Naive thymus-derived CD4-positive, alpha-beta T cell (primary cell): ENCODE measurements around the gene PRRC2C. TPM values are rescaled to one million over a fixed set of nuclear protein-coding genes. Genes with fewer than 3 reads are reported as not detected.

Source experiments
- ATAC-seq: fragments of 150-1000 bp; cut with Tn5 transposase; 2 replicates; pipeline ENCODE4 v1.10.0; 2021; ENCODE audit warnings: mild to moderate bottlenecking, moderate library complexity
- CTCF ChIA-PET: fragments of 350-600 bp; sonication (Branson Sonifier 250); formaldehyde crosslinking; loops from one replicate; lab custom pipeline; 2021; ENCODE audit warnings: antibody characterized with exemption; lab: Charles Lee
- POLR2A ChIA-PET: fragments of 350-600 bp; sonication (Branson Sonifier 250); formaldehyde crosslinking; loops from one replicate; lab custom pipeline; 2021; ENCODE audit warnings: antibody characterized with exemption, inconsistent platforms; lab: Charles Lee
- DNase-seq, 9 donors: peaks; one replicate each; pipeline versions ENCODE4 v3.0.0 to v3.0.0-alpha.2; 2020 to 2022; ENCODE audit warnings: mixed read lengths in 1 of 9
- H3K27ac ChIP-seq: one replicate; pipeline ENCODE4 v1.7.0; 2013; ENCODE audit warnings: mild to moderate bottlenecking, low read depth, low read length, moderate library complexity
- H3K27me3 ChIP-seq, 2 donors: one replicate each; pipeline ENCODE4 v1.7.0; 2013; ENCODE audit warnings: low read length in 2 of 2, mild to moderate bottlenecking in 2 of 2, moderate library complexity in 2 of 2; ENCODE audit not compliant: control insufficient read depth in 2 of 2, insufficient read depth in 2 of 2
- H3K36me3 ChIP-seq, 3 experiments: 1 replicate in 2 of 3; 2 replicates in 1 of 3; pipeline ENCODE4 v1.7.0; 2013; ENCODE audit warnings: low read length in 3 of 3, mild to moderate bottlenecking in 3 of 3, moderate library complexity in 1 of 3; ENCODE audit not compliant: insufficient read depth in 3 of 3, control insufficient read depth in 2 of 3
- H3K4me1 ChIP-seq, 2 donors: one replicate each; pipeline ENCODE4 v1.7.0; 2013; ENCODE audit warnings: low read length in 2 of 2, mild to moderate bottlenecking in 2 of 2, moderate library complexity in 1 of 2; ENCODE audit not compliant: control insufficient read depth in 2 of 2, insufficient read depth in 2 of 2
- H3K4me3 ChIP-seq: 2 replicates; pipeline ENCODE4 v1.7.0; 2013; ENCODE audit warnings: mild to moderate bottlenecking, low read length
- H3K9me3 ChIP-seq, 3 experiments: 1 replicate in 2 of 3; 2 replicates in 1 of 3; pipeline ENCODE4 v1.7.0; 2013; ENCODE audit warnings: low read length in 3 of 3; ENCODE audit not compliant: control insufficient read depth in 2 of 3
- H3K27ac Mint-ChIP-seq, 9 donors: one replicate each; pipeline ENCODE4 v1.8.0; 2020 to 2022; ENCODE audit warnings: mixed read lengths in 9 of 9, mild to moderate bottlenecking in 8 of 9, moderate library complexity in 5 of 9, inconsistent platforms in 2 of 9
- H3K27me3 Mint-ChIP-seq, 5 donors: one replicate each; pipeline ENCODE4 v1.8.0; 2021 to 2022; ENCODE audit warnings: mixed read lengths in 5 of 5, mild to moderate bottlenecking in 1 of 5
- H3K36me3 Mint-ChIP-seq, 5 donors: one replicate each; pipeline ENCODE4 v1.8.0; 2020 to 2022; ENCODE audit warnings: mixed read lengths in 5 of 5, mild to moderate bottlenecking in 3 of 5, inconsistent platforms in 1 of 5
- H3K4me1 Mint-ChIP-seq, 7 donors: one replicate each; pipeline ENCODE4 v1.8.0; 2020 to 2022; ENCODE audit warnings: mixed read lengths in 7 of 7, mild to moderate bottlenecking in 3 of 7, inconsistent platforms in 1 of 7
- H3K4me3 Mint-ChIP-seq, 10 donors: one replicate each; pipeline ENCODE4 v1.8.0; 2020 to 2022; ENCODE audit warnings: mild to moderate bottlenecking in 10 of 10, mixed read lengths in 10 of 10, moderate library complexity in 6 of 10, inconsistent platforms in 2 of 10
- H3K9me3 Mint-ChIP-seq, 11 donors: one replicate each; pipeline ENCODE4 v1.8.0; 2020 to 2022; ENCODE audit warnings: mixed read lengths in 11 of 11, mild to moderate bottlenecking in 4 of 11, inconsistent platforms in 1 of 11, moderate library complexity in 1 of 11
- intact Hi-C, 2 donors: fragments of 100-400 bp; cut with micrococcal nuclease; formaldehyde crosslinking; loops; one replicate each; pipeline ENCODE4 v1.15.1; 2023
- polyA plus RNA-seq, 2 donors: library from polyadenylated mRNA; unstranded; fragments of 300-500 nt; fragmentation: Illumina TruSeq; gene quantifications; one replicate each; pipeline ENCODE4 v1.2.3, GENCODE V29; 2021
- total RNA-seq, 6 experiments: library from RNA in 5 of 6; stranded (reverse) in 5 of 6; gene quantifications; 1 replicate in 5 of 6; 2 replicates in 1 of 6; pipeline ENCODE4 v1.2.3 and lab custom pipeline; 2021 to 2026

PRRC2C gene
- total and polyA plus RNA-seq, 7 experiments from 2014 or later, result 45.2 to 341 (median 285) TPM

DNA sequence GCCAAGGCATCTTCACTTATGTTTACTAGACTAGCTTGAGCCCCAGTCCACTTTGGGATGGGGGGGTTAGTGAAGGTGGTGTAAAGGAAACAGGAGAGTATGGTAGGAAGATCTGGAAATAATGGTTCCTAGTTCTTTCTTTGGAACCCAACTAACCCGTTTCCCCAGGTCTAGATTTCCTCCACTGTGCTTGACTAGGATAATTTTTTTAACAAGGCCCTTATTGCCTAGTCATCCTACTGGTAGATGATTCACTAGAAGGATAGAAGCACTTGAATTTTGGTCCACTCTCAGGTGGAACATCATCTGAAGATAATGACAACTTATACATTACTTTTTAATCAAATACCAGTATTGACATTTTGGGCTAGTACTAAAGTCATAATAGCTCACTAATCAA is 90.8 kb downstream of the PRRC2C start:
- DNase-seq (no peak), ATAC-seq (no peak)
- CTCF ChIA-PET, result interaction anchor here (0.7 kb wide), 1 partner anchor 41 kb away, joined by 3 read pairs; no protein-coding TSS in a partner anchor
- H3K36me3 ChIP-seq, result peaks cover 41 to 82% (median 59%) of the 10 kb centered on the region in 3 experiments
- H3K4me3 ChIP-seq, result no peak overlapping the region
- Mint-ChIP-seq H3K4me3 (no peak overlapping the region), H3K36me3 (peaks cover 17 to 52% (median 36%) of the 10 kb centered on the region in 5 donors), H3K27ac (peak overlapping the region in 1 of 9 donors; percentile 33), H3K4me1 (peaks cover 6 to 17% (median 11%) of the 10 kb centered on the region in 7 donors), H3K9me3 (no peaks in the 10 kb centered on the region), H3K27me3 (no peaks in the 10 kb centered on the region)
- no peaks in the 10 kb centered on the region for H3K9me3 ChIP-seq
- H3K27ac ChIP-seq, result no peak overlapping the region
- POLR2A ChIA-PET, result no interaction called here
- intact Hi-C loops, result no loop called here
- no peaks in the 10 kb centered on the region for H3K27me3 ChIP-seq
- H3K4me1 ChIP-seq, result no peaks in the 10 kb centered on the region

DNA sequence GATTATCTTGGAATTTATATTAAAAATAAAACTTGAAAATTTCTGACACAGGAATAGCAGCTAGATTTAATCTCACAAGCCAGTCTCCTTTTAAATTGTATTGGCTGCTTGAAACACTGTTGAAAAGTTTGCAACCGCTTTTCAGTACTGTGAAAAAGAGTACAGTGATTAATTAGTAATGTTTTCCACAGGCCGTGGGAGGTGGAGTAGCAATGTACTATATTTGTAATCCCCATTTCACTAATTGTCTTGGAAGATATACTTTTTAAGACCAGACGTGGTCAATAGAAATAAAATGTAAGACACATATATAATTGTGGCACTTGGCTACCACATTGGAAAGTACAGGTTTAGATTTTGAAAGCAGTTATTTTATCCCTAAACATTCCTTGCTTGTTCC is 95.9 kb downstream of the PRRC2C start:
- peaks cover 4 to 31% (median 8%) of the 10 kb centered on the region in 7 donors for H3K4me1 Mint-ChIP-seq
- H3K27me3 ChIP-seq, result no peaks in the 10 kb centered on the region
- peak overlapping the region in 1 of 9 donors; percentile 55 for H3K27ac Mint-ChIP-seq
- no peak overlapping the region for H3K27ac ChIP-seq
- no peaks in the 10 kb centered on the region for H3K4me1 ChIP-seq
- DNase-seq, result no peak
- H3K4me3 ChIP-seq, result no peak overlapping the region
- intact Hi-C loops, result loop anchor here in 1 of 2 donors (5.0 kb wide), 3 partner anchors 39 to 161 kb away; partner anchors contain the start of genes PRRC2C and VAMP4
- peaks cover 18 to 47% (median 36%) of the 10 kb centered on the region in 5 donors for H3K36me3 Mint-ChIP-seq
- ChIA-PET CTCF (no interaction called here), POLR2A (no interaction called here)
- peaks cover 33 to 88% (median 55%) of the 10 kb centered on the region in 3 experiments for H3K36me3 ChIP-seq
- no peaks in the 10 kb centered on the region for H3K9me3 Mint-ChIP-seq
- no peak for ATAC-seq
- H3K9me3 ChIP-seq, result no peaks in the 10 kb centered on the region
- no peak overlapping the region for H3K4me3 Mint-ChIP-seq
- no peaks in the 10 kb centered on the region for H3K27me3 Mint-ChIP-seq

GRCh38 chr1:171581766-171582165 is 96.4 kb downstream of the PRRC2C start:
- H3K27me3 Mint-ChIP-seq, result no peaks in the 10 kb centered on the region
- H3K9me3 Mint-ChIP-seq, result no peaks in the 10 kb centered on the region
- H3K9me3 ChIP-seq, result no peaks in the 10 kb centered on the region
- H3K4me3 Mint-ChIP-seq, result no peak overlapping the region
- H3K4me1 Mint-ChIP-seq, result peaks cover 4 to 31% (median 8%) of the 10 kb centered on the region in 7 donors
- H3K36me3 Mint-ChIP-seq, result peaks cover 19 to 46% (median 38%) of the 10 kb centered on the region in 5 donors
- ATAC-seq (no peak), DNase-seq (no peak)
- H3K4me1 ChIP-seq, result no peaks in the 10 kb centered on the region
- peak overlapping the region; percentile 13 to 81 (median 51) for H3K27ac Mint-ChIP-seq
- no peak overlapping the region for H3K27ac ChIP-seq
- intact Hi-C loops, result loop anchor here in 1 of 2 donors (5.0 kb wide), 3 partner anchors 39 to 161 kb away; partner anchors contain the start of genes PRRC2C and VAMP4
- CTCF ChIA-PET, result no interaction called here
- POLR2A ChIA-PET, result interaction anchor here (1.1 kb wide), 1 partner anchor 15 kb away, joined by 3 read pairs; no protein-coding TSS in a partner anchor
- H3K36me3 ChIP-seq, result peaks cover 34 to 85% (median 56%) of the 10 kb centered on the region in 3 experiments
- H3K4me3 ChIP-seq, result no peak overlapping the region
- no peaks in the 10 kb centered on the region for H3K27me3 ChIP-seq

- H3K27ac ChIP-seq, result no peak overlapping the region
- H3K27me3 ChIP-seq, result no peaks in the 10 kb centered on the region
- no peaks in the 10 kb centered on the region for H3K9me3 ChIP-seq
- Mint-ChIP-seq H3K9me3 (peaks cover 0 to 2% (median 0%) of the 10 kb centered on the region in 11 donors), H3K36me3 (peaks cover 18 to 46% (median 40%) of the 10 kb centered on the region in 5 donors), H3K4me1 (peaks cover 4 to 33% (median 8%) of the 10 kb centered on the region in 7 donors), H3K4me3 (no peak overlapping the region), H3K27me3 (no peaks in the 10 kb centered on the region), H3K27ac (peak overlapping the region in 2 of 9 donors; percentile 19 to 28)
- ChIA-PET CTCF (interaction anchor here (0.8 kb wide), 1 partner anchor 1654 kb away, joined by 4 read pairs; no protein-coding TSS in a partner anchor), POLR2A (interaction anchor here (0.6 to 1.1 kb wide), 2 partner anchors 16 to 78 kb away, joined by 3 read pairs; no protein-coding TSS in a partner anchor)
- H3K36me3 ChIP-seq, result peaks cover 36 to 85% (median 57%) of the 10 kb centered on the region in 3 experiments
- ATAC-seq, result no peak
- no peak for DNase-seq
- no peaks in the 10 kb centered on the region for H3K4me1 ChIP-seq
- intact Hi-C loops, result loop anchor here in 1 of 2 donors (5.0 kb wide), 3 partner anchors 40 to 160 kb away; partner anchors contain the start of genes PRRC2C and VAMP4
- H3K4me3 ChIP-seq, result no peak overlapping the region
Observed at GRCh38 chr1:171582589-171582988, 97.3 kb downstream of the PRRC2C start.

DNA sequence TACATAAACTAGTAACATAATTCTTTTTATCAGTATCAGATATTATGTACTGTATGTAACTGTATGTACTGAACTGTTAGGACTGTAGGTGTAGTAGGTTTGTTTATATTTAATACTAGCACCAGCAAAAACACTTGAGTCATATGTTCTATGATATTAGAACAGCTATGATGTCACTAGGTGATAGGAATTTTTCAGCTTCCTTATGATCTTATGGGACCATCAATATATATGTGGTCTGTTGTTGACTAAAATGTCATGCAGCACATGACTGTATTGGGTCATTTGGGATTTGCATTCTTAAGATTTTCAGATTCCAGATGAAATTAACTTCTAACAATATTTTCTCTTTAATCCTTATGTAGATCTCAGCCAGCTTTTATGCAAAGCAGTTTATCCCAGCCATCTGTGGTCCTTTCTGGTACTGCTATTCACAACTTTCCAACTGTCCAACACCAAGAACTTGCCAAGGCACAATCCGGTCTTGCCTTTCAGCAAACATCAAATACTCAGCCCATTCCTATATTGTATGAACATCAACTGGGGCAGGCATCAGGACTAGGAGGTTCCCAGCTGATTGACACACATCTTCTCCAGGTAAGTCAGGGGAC is 98.4 kb downstream of the PRRC2C start:
- Mint-ChIP-seq H3K4me1 (peaks cover 4 to 33% (median 8%) of the 10 kb centered on the region in 7 donors), H3K4me3 (no peak overlapping the region), H3K36me3 (peaks cover 18 to 51% (median 40%) of the 10 kb centered on the region in 5 donors), H3K27me3 (no peaks in the 10 kb centered on the region), H3K27ac (peak overlapping the region in 4 of 9 donors; percentile 1 to 28 (median 8)), H3K9me3 (peaks cover 0 to 2% (median 0%) of the 10 kb centered on the region in 11 donors)
- intact Hi-C loops, result loop anchor here in 1 of 2 donors (5.0 kb wide), 3 partner anchors 41 to 159 kb away; partner anchors contain the start of genes PRRC2C and VAMP4
- Histone ChIP-seq H3K4me1 (no peaks in the 10 kb centered on the region), H3K9me3 (no peaks in the 10 kb centered on the region), H3K36me3 (peaks cover 36 to 85% (median 53%) of the 10 kb centered on the region in 3 experiments), H3K27me3 (no peaks in the 10 kb centered on the region), H3K27ac (no peak overlapping the region), H3K4me3 (no peak overlapping the region)
- CTCF ChIA-PET, result interaction anchor here (0.6 to 0.8 kb wide), 3 partner anchors 58 to 1655 kb away, joined by 3 to 4 read pairs (median 3); partner anchors contain the start of gene PRRC2C
- no peak for ATAC-seq
- POLR2A ChIA-PET, result no interaction called here
- no peak for DNase-seq

DNA sequence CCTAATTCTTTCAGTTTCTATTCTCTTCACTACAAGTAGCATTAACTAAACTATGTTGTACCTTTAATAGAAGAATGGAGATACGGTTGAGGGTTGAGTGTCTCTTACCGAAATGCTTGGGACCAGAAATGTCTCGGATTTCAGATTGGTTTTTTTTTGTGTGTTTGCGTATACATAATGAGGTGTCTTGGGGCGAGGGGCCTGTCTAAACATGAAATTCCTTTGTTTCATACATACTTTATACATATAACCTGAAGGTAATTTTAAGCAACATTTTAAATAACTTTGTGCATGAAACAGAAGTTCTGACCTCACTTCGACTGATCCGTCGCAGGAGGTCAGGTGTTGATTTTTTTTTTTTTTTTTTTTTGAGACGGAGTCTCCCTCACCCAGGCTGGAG is 100.4 kb downstream of the PRRC2C start:
- H3K27ac ChIP-seq, result no peak overlapping the region
- Mint-ChIP-seq H3K36me3 (peaks cover 13 to 56% (median 42%) of the 10 kb centered on the region in 5 donors), H3K27me3 (no peaks in the 10 kb centered on the region), H3K4me3 (no peak overlapping the region), H3K4me1 (peaks cover 0 to 24% (median 3%) of the 10 kb centered on the region in 7 donors), H3K27ac (peak overlapping the region in 2 of 9 donors; percentile 12 to 15), H3K9me3 (peaks cover 0 to 2% (median 0%) of the 10 kb centered on the region in 11 donors)
- H3K4me3 ChIP-seq, result no peak overlapping the region
- no peaks in the 10 kb centered on the region for H3K9me3 ChIP-seq
- no peaks in the 10 kb centered on the region for H3K27me3 ChIP-seq
- DNase-seq, result no peak
- H3K36me3 ChIP-seq, result peaks cover 33 to 85% (median 40%) of the 10 kb centered on the region in 3 experiments
- CTCF ChIA-PET, result interaction anchor here (0.7 kb wide), 1 partner anchor 43 kb away, joined by 3 read pairs; no protein-coding TSS in a partner anchor
- intact Hi-C loops, result no loop called here
- POLR2A ChIA-PET, result no interaction called here
- H3K4me1 ChIP-seq, result no peaks in the 10 kb centered on the region
- no peak for ATAC-seq
